ENCODE results near the gene APOBEC3H.
A peak's percentile ranks its signal among the peaks of the same experiment; 100 is the strongest.

Gene APOBEC3H

GRCh38 chr22:39080052-39080762 is 16.8 kb upstream of the APOBEC3H start:
- DNase-seq (ENCODE audit: extremely low read depth in 1 of 2, low read depth in 1 of 2): no peak

GRCh38 chr22:39081016-39081415 is 16.0 kb upstream of the APOBEC3H start:
- DNase-seq (ENCODE audit: extremely low read depth in 1 of 2, low read depth in 1 of 2): no peak

GRCh38 chr22:39081598-39081997 is 15.4 kb upstream of the APOBEC3H start:
- no peak for DNase-seq (ENCODE audit: extremely low read depth in 1 of 2, low read depth in 1 of 2)

GRCh38 chr22:39083212-39084165 is 13.6 kb upstream of the APOBEC3H start:
- no peak for DNase-seq (ENCODE audit: extremely low read depth in 1 of 2, low read depth in 1 of 2)

GRCh38 chr22:39084666-39085065 is 12.4 kb upstream of the APOBEC3H start:
- no peak for DNase-seq (ENCODE audit: extremely low read depth in 1 of 2, low read depth in 1 of 2)

GRCh38 chr22:39087098-39087497 is 9.9 kb upstream of the APOBEC3H start:
- DNase-seq (ENCODE audit: extremely low read depth in 1 of 2, low read depth in 1 of 2): no peak

GRCh38 chr22:39087881-39088684 is 9.0 kb upstream of the APOBEC3H start:
- DNase-seq (ENCODE audit: extremely low read depth in 1 of 2, low read depth in 1 of 2): no peak

GRCh38 chr22:39088685-39089032 is 8.4 kb upstream of the APOBEC3H start:
- DNase-seq (ENCODE audit: extremely low read depth in 1 of 2, low read depth in 1 of 2): no peak

- DNase-seq (ENCODE audit: extremely low read depth in 1 of 2, low read depth in 1 of 2): no peak
Measured at GRCh38 chr22:39089928-39090327, 7.1 kb upstream of the APOBEC3H start.

- peak; percentile 72 to 76 for DNase-seq (ENCODE audit: extremely low read depth in 1 of 2, low read depth in 1 of 2)
Measured at GRCh38 chr22:39090426-39091064, 6.5 kb upstream of the APOBEC3H start.

GRCh38 chr22:39091126-39092081 is 5.6 kb upstream of the APOBEC3H start:
- no peak for DNase-seq (ENCODE audit: extremely low read depth in 1 of 2, low read depth in 1 of 2)

- no peak for DNase-seq (ENCODE audit: extremely low read depth in 1 of 2, low read depth in 1 of 2)
Measured at GRCh38 chr22:39092111-39092862, 4.8 kb upstream of the APOBEC3H start.

- DNase-seq (ENCODE audit: extremely low read depth in 1 of 2, low read depth in 1 of 2): no peak
Measured at GRCh38 chr22:39094717-39095389, 2.2 kb upstream of the APOBEC3H start.

GRCh38 chr22:39095971-39096370 is 1.1 kb upstream of the APOBEC3H start:
- DNase-seq (ENCODE audit: extremely low read depth in 1 of 2, low read depth in 1 of 2): no peak

GRCh38 chr22:39098026-39098425 is 982 bp downstream of the APOBEC3H start:
- DNase-seq (ENCODE audit: extremely low read depth in 1 of 2, low read depth in 1 of 2): no peak

GRCh38 chr22:39098576-39098975 is 1.5 kb downstream of the APOBEC3H start:
- no peak for DNase-seq (ENCODE audit: extremely low read depth in 1 of 2, low read depth in 1 of 2)

GRCh38 chr22:39101226-39101625 is 4.2 kb downstream of the APOBEC3H start:
- no peak for DNase-seq (ENCODE audit: extremely low read depth in 1 of 2, low read depth in 1 of 2)

- no peak for DNase-seq (ENCODE audit: extremely low read depth in 1 of 2, low read depth in 1 of 2)
Measured at GRCh38 chr22:39103431-39103830, 6.4 kb downstream of the APOBEC3H start.
